Ovary (tissue), 3 donors: Measurements from ENCODE around the gene STAT1.

Experiments used
- EP300 ChIP-seq: sonication (generic); formaldehyde crosslinking; IDR thresholded peaks from one replicate; pipeline ENCODE4 v1.6.1; 2017; ENCODE audit warnings: antibody characterized with exemption
- POLR2A ChIP-seq: fragments of 450-650 bp; IDR thresholded peaks from one replicate; pipeline ENCODE4 v1.6.1; 2017; ENCODE audit warnings: antibody characterized with exemption, mild to moderate bottlenecking, moderate library complexity
- TF ChIP-seq, protein P1 (sequence below), 3 donors: fragments of 450-650 bp in 2 of 3; fragments of 200-600 bp in 1 of 3; IDR thresholded peaks; one replicate each; pipeline versions ENCODE4 v1.5.1 to v1.8.0; 2016 to 2022; ENCODE audit warnings: antibody characterized with exemption in 3 of 3, mild to moderate bottlenecking in 1 of 3
- donor health status: DM: no; HTN: no; CAD: no.

GRCh38 chr2:191015239-191015638, 1.3 kb upstream of the STAT1 start:
- TF ChIP-seq, protein P1, sequence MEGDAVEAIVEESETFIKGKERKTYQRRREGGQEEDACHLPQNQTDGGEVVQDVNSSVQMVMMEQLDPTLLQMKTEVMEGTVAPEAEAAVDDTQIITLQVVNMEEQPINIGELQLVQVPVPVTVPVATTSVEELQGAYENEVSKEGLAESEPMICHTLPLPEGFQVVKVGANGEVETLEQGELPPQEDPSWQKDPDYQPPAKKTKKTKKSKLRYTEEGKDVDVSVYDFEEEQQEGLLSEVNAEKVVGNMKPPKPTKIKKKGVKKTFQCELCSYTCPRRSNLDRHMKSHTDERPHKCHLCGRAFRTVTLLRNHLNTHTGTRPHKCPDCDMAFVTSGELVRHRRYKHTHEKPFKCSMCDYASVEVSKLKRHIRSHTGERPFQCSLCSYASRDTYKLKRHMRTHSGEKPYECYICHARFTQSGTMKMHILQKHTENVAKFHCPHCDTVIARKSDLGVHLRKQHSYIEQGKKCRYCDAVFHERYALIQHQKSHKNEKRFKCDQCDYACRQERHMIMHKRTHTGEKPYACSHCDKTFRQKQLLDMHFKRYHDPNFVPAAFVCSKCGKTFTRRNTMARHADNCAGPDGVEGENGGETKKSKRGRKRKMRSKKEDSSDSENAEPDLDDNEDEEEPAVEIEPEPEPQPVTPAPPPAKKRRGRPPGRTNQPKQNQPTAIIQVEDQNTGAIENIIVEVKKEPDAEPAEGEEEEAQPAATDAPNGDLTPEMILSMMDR (IDR thresholded peaks at IDR 0.05) = no peak
- TF ChIP-seq EP300 = no peak
- no peak for TF ChIP-seq POLR2A
